ENCODE results near the gene TMEM154.

The TMEM154 gene

GRCh38 chr4:152620218-152620617, 59.6 kb downstream of the TMEM154 start:
- no peak for DNase-seq

GRCh38 chr4:152619556-152619955, 60.2 kb downstream of the TMEM154 start:
- no peak for DNase-seq

- no peak for DNase-seq
Measured at GRCh38 chr4:152618971-152619370, 60.8 kb downstream of the TMEM154 start.

- no peak for DNase-seq
Measured at GRCh38 chr4:152616804-152617203, 63.0 kb downstream of the TMEM154 start.

GRCh38 chr4:152613841-152614721, 65.7 kb downstream of the TMEM154 start:
- DNase-seq, result no peak

GRCh38 chr4:152613351-152613750, 66.4 kb downstream of the TMEM154 start:
- DNase-seq, result no peak

GRCh38 chr4:152610131-152610530, 69.7 kb downstream of the TMEM154 start:
- no peak for DNase-seq

GRCh38 chr4:152609481-152609880, 70.3 kb downstream of the TMEM154 start:
- no peak for DNase-seq

GRCh38 chr4:152607178-152607577, 72.6 kb downstream of the TMEM154 start:
- no peak for DNase-seq

GRCh38 chr4:152606753-152607152, 73.0 kb downstream of the TMEM154 start:
- DNase-seq, result no peak

- DNase-seq, result no peak
Measured at GRCh38 chr4:152605641-152606335, 74.0 kb downstream of the TMEM154 start.

- DNase-seq, result no peak
Measured at GRCh38 chr4:152605031-152605430, 74.8 kb downstream of the TMEM154 start.

- DNase-seq, result no peak
Measured at GRCh38 chr4:152601156-152601555, 78.6 kb downstream of the TMEM154 start.

- no peak for DNase-seq
Measured at GRCh38 chr4:152599636-152600035, 80.2 kb downstream of the TMEM154 start.

GRCh38 chr4:152599095-152599494, 80.7 kb downstream of the TMEM154 start:
- no peak for DNase-seq

GRCh38 chr4:152598454-152598853, 81.3 kb downstream of the TMEM154 start:
- no peak for DNase-seq

GRCh38 chr4:152594978-152595925, 84.5 kb downstream of the TMEM154 start:
- DNase-seq, result no peak

GRCh38 chr4:152594057-152594456, 85.7 kb downstream of the TMEM154 start:
- DNase-seq, result no peak

GRCh38 chr4:152591876-152592275, 87.9 kb downstream of the TMEM154 start:
- DNase-seq, result no peak

- no peak for DNase-seq
Measured at GRCh38 chr4:152591396-152591795, 88.4 kb downstream of the TMEM154 start.

- DNase-seq, result no peak
Measured at GRCh38 chr4:152590179-152591031, 89.4 kb downstream of the TMEM154 start.

- no peak for DNase-seq
Measured at GRCh38 chr4:152588869-152589268, 90.9 kb downstream of the TMEM154 start.

Data from GDM1 (cell line).